ENCODE measurements around the gene TNPO1. TPM values are rescaled to one million over a fixed set of nuclear protein-coding genes. Genes with fewer than 3 reads are reported as not detected.

Gene TNPO1
- total and polyA plus RNA-seq, 2 of the 13 experiments (the other 11 are each of a cell fraction or from before 2014, with no cell fraction given) = 26.7 to 123 TPM

DNA sequence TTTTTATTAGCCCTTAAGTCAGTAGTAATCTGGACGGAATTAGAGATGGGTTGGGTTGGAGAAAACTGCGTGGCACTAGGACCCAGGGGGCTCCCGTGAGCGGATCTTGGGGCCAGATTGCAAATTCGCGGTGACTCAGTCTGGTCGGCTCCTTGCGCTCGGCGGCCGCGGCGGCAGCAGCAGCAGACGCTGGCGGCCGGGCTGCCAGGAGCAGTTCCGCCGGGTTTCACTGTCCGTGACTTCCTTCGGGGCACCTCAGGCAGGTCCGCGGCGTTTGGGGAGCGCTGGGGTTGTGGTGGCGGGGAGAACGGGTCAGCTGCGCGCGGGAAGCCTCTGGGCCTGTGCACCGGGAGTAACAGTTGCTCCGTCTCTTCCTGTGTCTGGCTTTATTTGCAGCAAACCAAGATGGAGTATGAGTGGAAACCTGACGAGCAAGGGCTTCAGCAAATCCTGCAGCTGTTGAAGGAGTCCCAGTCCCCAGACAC lies 31.6 kb downstream of the TNPO1 start (continued):
- peak; percentile 64; the same call in 1 of the 2 replicates for TF ChIP-seq ZNF232 (CRISPR knock-in tag; IDR thresholded peaks at IDR 0.05; ENCODE audit: borderline replicate concordance)
- TF ChIP-seq AKAP8 (CRISPR knock-in tag; IDR thresholded peaks at IDR 0.05) = no peak
- no peak for TF ChIP-seq ZNF549 (CRISPR knock-in tag; IDR thresholded peaks at IDR 0.05)
- TF ChIP-seq, protein P1, sequence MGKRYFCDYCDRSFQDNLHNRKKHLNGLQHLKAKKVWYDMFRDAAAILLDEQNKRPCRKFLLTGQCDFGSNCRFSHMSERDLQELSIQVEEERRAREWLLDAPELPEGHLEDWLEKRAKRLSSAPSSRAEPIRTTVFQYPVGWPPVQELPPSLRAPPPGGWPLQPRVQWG (CRISPR knock-in tag; IDR thresholded peaks at IDR 0.05; ENCODE audit: borderline replicate concordance, low read depth) = no peak
- TF ChIP-seq, protein P2, sequence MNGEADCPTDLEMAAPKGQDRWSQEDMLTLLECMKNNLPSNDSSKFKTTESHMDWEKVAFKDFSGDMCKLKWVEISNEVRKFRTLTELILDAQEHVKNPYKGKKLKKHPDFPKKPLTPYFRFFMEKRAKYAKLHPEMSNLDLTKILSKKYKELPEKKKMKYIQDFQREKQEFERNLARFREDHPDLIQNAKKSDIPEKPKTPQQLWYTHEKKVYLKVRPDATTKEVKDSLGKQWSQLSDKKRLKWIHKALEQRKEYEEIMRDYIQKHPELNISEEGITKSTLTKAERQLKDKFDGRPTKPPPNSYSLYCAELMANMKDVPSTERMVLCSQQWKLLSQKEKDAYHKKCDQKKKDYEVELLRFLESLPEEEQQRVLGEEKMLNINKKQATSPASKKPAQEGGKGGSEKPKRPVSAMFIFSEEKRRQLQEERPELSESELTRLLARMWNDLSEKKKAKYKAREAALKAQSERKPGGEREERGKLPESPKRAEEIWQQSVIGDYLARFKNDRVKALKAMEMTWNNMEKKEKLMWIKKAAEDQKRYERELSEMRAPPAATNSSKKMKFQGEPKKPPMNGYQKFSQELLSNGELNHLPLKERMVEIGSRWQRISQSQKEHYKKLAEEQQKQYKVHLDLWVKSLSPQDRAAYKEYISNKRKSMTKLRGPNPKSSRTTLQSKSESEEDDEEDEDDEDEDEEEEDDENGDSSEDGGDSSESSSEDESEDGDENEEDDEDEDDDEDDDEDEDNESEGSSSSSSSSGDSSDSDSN (CRISPR knock-in tag; IDR thresholded peaks at IDR 0.05) = peak; percentile 60; the same call in 1 of the 2 replicates
- peak; percentile 66 for TF ChIP-seq AGO2 (optimal IDR thresholded peaks at IDR 0.05; ENCODE audit: low read depth, low read length)
- TF ChIP-seq ZNF775 (CRISPR knock-in tag; IDR thresholded peaks at IDR 0.05; ENCODE audit: borderline replicate concordance) = no peak
- no peak for TF ChIP-seq ARNT2 (CRISPR knock-in tag; IDR thresholded peaks at IDR 0.05; ENCODE audit: low read depth)
- TF ChIP-seq RFX3 (CRISPR knock-in tag; IDR thresholded peaks at IDR 0.05) = no peak
- peak; percentile 81 for TF ChIP-seq SPEN (CRISPR knock-in tag; IDR thresholded peaks at IDR 0.05; ENCODE audit: low read depth)
- TF ChIP-seq ZNF335 (CRISPR knock-in tag; IDR thresholded peaks at IDR 0.05) = no peak
- no peak for TF ChIP-seq CENPT (CRISPR knock-in tag; IDR thresholded peaks at IDR 0.05; ENCODE audit: low read depth)
- TF ChIP-seq SRY (CRISPR knock-in tag; IDR thresholded peaks at IDR 0.05) = peak; percentile 93
- TF ChIP-seq, protein P3, sequence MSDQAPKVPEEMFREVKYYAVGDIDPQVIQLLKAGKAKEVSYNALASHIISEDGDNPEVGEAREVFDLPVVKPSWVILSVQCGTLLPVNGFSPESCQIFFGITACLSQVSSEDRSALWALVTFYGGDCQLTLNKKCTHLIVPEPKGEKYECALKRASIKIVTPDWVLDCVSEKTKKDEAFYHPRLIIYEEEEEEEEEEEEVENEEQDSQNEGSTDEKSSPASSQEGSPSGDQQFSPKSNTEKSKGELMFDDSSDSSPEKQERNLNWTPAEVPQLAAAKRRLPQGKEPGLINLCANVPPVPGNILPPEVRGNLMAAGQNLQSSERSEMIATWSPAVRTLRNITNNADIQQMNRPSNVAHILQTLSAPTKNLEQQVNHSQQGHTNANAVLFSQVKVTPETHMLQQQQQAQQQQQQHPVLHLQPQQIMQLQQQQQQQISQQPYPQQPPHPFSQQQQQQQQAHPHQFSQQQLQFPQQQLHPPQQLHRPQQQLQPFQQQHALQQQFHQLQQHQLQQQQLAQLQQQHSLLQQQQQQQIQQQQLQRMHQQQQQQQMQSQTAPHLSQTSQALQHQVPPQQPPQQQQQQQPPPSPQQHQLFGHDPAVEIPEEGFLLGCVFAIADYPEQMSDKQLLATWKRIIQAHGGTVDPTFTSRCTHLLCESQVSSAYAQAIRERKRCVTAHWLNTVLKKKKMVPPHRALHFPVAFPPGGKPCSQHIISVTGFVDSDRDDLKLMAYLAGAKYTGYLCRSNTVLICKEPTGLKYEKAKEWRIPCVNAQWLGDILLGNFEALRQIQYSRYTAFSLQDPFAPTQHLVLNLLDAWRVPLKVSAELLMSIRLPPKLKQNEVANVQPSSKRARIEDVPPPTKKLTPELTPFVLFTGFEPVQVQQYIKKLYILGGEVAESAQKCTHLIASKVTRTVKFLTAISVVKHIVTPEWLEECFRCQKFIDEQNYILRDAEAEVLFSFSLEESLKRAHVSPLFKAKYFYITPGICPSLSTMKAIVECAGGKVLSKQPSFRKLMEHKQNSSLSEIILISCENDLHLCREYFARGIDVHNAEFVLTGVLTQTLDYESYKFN (CRISPR knock-in tag; conservative IDR thresholded peaks at IDR 0.05) = no peak; the same call in 1 of the 2 replicates
- TF ChIP-seq PHF20 (CRISPR knock-in tag; IDR thresholded peaks at IDR 0.05) = peak; percentile 59
- TF ChIP-seq, protein P4, sequence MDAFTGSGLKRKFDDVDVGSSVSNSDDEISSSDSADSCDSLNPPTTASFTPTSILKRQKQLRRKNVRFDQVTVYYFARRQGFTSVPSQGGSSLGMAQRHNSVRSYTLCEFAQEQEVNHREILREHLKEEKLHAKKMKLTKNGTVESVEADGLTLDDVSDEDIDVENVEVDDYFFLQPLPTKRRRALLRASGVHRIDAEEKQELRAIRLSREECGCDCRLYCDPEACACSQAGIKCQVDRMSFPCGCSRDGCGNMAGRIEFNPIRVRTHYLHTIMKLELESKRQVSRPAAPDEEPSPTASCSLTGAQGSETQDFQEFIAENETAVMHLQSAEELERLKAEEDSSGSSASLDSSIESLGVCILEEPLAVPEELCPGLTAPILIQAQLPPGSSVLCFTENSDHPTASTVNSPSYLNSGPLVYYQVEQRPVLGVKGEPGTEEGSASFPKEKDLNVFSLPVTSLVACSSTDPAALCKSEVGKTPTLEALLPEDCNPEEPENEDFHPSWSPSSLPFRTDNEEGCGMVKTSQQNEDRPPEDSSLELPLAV (CRISPR knock-in tag; conservative IDR thresholded peaks at IDR 0.05; ENCODE audit: low read depth) = no peak
- no peak for TF ChIP-seq NFE2 (CRISPR knock-in tag; IDR thresholded peaks at IDR 0.05)
- TF ChIP-seq, protein P5, sequence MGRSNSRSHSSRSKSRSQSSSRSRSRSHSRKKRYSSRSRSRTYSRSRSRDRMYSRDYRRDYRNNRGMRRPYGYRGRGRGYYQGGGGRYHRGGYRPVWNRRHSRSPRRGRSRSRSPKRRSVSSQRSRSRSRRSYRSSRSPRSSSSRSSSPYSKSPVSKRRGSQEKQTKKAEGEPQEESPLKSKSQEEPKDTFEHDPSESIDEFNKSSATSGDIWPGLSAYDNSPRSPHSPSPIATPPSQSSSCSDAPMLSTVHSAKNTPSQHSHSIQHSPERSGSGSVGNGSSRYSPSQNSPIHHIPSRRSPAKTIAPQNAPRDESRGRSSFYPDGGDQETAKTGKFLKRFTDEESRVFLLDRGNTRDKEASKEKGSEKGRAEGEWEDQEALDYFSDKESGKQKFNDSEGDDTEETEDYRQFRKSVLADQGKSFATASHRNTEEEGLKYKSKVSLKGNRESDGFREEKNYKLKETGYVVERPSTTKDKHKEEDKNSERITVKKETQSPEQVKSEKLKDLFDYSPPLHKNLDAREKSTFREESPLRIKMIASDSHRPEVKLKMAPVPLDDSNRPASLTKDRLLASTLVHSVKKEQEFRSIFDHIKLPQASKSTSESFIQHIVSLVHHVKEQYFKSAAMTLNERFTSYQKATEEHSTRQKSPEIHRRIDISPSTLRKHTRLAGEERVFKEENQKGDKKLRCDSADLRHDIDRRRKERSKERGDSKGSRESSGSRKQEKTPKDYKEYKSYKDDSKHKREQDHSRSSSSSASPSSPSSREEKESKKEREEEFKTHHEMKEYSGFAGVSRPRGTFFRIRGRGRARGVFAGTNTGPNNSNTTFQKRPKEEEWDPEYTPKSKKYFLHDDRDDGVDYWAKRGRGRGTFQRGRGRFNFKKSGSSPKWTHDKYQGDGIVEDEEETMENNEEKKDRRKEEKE (IDR thresholded peaks at IDR 0.05) = no peak
- TF ChIP-seq AGO1 (IDR thresholded peaks at IDR 0.05; ENCODE audit: low read depth, low read length, poor library complexity, severe bottlenecking) = no peak
